Endothelial cell of umbilical vein (primary cell): Measurements from ENCODE around the gene MAEA. TPM values are rescaled to one million over a fixed set of nuclear protein-coding genes. Genes with fewer than 3 reads are reported as not detected.

Experiments
- BruUV-seq: library from RNA; stranded (reverse); fragments of 400-500 nt; replicated peaks from 2 replicates; lab custom pipeline; 2021; lab: Mats Ljungman, UMichigan
- CTCF ChIA-PET: fragments of 300-600, 350-600 bp; sonication (Branson Sonifier 250); formaldehyde crosslinking; loops from one replicate; lab custom pipeline; 2021; ENCODE audit warnings: antibody characterized with exemption, inconsistent platforms; lab: Charles Lee
- POLR2A ChIA-PET: fragments of 300-600, 350-600 bp; sonication (Branson Sonifier 250); formaldehyde crosslinking; loops from one replicate; lab custom pipeline; 2021; ENCODE audit warnings: antibody characterized with exemption, inconsistent platforms; lab: Charles Lee
- DNase-seq: peaks from one replicate; pipeline ENCODE4 v3.0.0-alpha.2; 2011; ENCODE audit warnings: low read depth, low spot score
- FAIRE-seq: peaks from 2 replicates; lab custom pipeline; 2011; peaks lifted over from hg19 to GRCh38; lab: Jason Lieb, UNC
- H2AFZ ChIP-seq: 2 replicates; pipeline ENCODE4 v1.6.0; 2012; ENCODE audit warnings: low read depth, low read length, control low read depth, inconsistent platforms
- H3K27ac ChIP-seq: 2 replicates; pipeline ENCODE4 v1.5.1; 2011; ENCODE audit warnings: low read depth, mild to moderate bottlenecking, control low read depth, low read length, moderate library complexity; ENCODE audit not compliant: insufficient read depth
- H3K27me3 ChIP-seq, 2 experiments: 2 replicates each; pipeline versions ENCODE4 v1.6.0 to v1.6.1; 2011; ENCODE audit warnings: low read length in 2 of 2, mixed read lengths in 1 of 2; ENCODE audit not compliant: control insufficient read depth in 2 of 2, insufficient read depth in 2 of 2
- H3K36me3 ChIP-seq, 2 experiments: 2 replicates in 1 of 2; 3 replicates in 1 of 2; pipeline ENCODE4 v1.5.1; 2011; ENCODE audit warnings: low read length in 2 of 2, mild to moderate bottlenecking in 1 of 2, moderate library complexity in 1 of 2; ENCODE audit not compliant: control insufficient read depth in 2 of 2, insufficient read depth in 2 of 2; ENCODE audit errors: extremely low read depth in 1 of 2
- H3K4me1 ChIP-seq: 3 replicates; pipeline ENCODE4 v1.5.1; 2011; ENCODE audit warnings: mild to moderate bottlenecking, low read length; ENCODE audit not compliant: control insufficient read depth, insufficient read depth; ENCODE audit errors: extremely low read depth
- H3K4me2 ChIP-seq: 2 replicates; pipeline ENCODE4 v1.6.1; 2011; ENCODE audit warnings: low read length, control low read depth, mixed read lengths; ENCODE audit not compliant: insufficient read depth
- H3K4me3 ChIP-seq, 3 experiments: fragments of 200-600 bp in 1 of 3; sonication (generic), shearing (Covaris generic) in 1 of 3; replicated peaks in 1 of 3; 2 replicates each; pipeline ENCODE4 v1.5.1; 2011 to 2016; ENCODE audit warnings: control low read depth in 3 of 3, low read length in 3 of 3, mild to moderate bottlenecking in 2 of 3, inconsistent platforms in 1 of 3, low read depth in 1 of 3, moderate library complexity in 1 of 3; ENCODE audit not compliant: insufficient read depth in 1 of 3
- H3K79me2 ChIP-seq: 2 replicates; pipeline ENCODE4 v1.6.0; 2012; ENCODE audit warnings: low read length, inconsistent platforms; ENCODE audit not compliant: control insufficient read depth, insufficient read depth
- H3K9ac ChIP-seq: replicated peaks from 2 replicates; pipeline ENCODE3; 2011; ENCODE audit warnings: low read length, control low read depth; ENCODE audit not compliant: insufficient read depth; ENCODE audit errors: extremely low read depth
- H3K9me1 ChIP-seq: replicated peaks from 3 replicates; pipeline ENCODE4 v1.6.0; 2011; ENCODE audit warnings: mild to moderate bottlenecking, low read length; ENCODE audit not compliant: control insufficient read depth, insufficient read depth; ENCODE audit errors: extremely low read depth
- H3K9me3 ChIP-seq: replicated peaks from 2 replicates; pipeline ENCODE4 v1.5.1; 2012; ENCODE audit warnings: low read length, inconsistent platforms; ENCODE audit not compliant: control insufficient read depth, insufficient read depth
- H4K20me1 ChIP-seq: replicated peaks from 2 replicates; pipeline ENCODE3; 2011; ENCODE audit warnings: mild to moderate bottlenecking, low read length; ENCODE audit not compliant: control insufficient read depth, insufficient read depth; ENCODE audit errors: extremely low read depth
- EZH2 ChIP-seq: IDR thresholded peaks from 2 replicates; pipeline ENCODE4 v1.6.1; 2012; ENCODE audit warnings: borderline replicate concordance, low read depth, mild to moderate bottlenecking, moderate library complexity, low read length, inconsistent platforms; ENCODE audit not compliant: severe bottlenecking
- GATA2 ChIP-seq: IDR thresholded peaks from 2 replicates; pipeline ENCODE4 v1.7.0; 2011; ENCODE audit warnings: low read depth, mild to moderate bottlenecking, moderate library complexity, mixed read lengths, low read length; ENCODE audit not compliant: insufficient read length, insufficient read depth
- POLR2A ChIP-seq: IDR thresholded peaks from 2 replicates; pipeline ENCODE4 v1.6.1; 2012; ENCODE audit warnings: low read depth, mild to moderate bottlenecking, control low read depth, low read length
- dilution Hi-C: fragments of 300-500 bp; cut with MboI; formaldehyde crosslinking; loops from one replicate; pipeline ENCODE4 v1.15.0; 2019; ENCODE audit warnings: low sequenced_read_pairs; ENCODE audit not compliant: extremely low pct_ligation_motif_present
- intact Hi-C: fragments of 100-400 bp; cut with micrococcal nuclease; formaldehyde crosslinking; loops from one replicate; pipeline ENCODE4 v1.10.0; 2022
- polyA plus RNA-seq, 4 experiments: library from polyadenylated mRNA; depleted of rRNA in 3 of 4; stranded (reverse) in 3 of 4; unstranded in 1 of 4; fragments of >200 nt; gene quantifications; 2 replicates each; pipeline versions ENCODE4 v1.2.1 to v1.2.3, GENCODE V29; 2011 to 2012; ENCODE audit warnings: missing spikeins in 1 of 4
- total RNA-seq: library from RNA; stranded (reverse); gene quantifications from 2 replicates; pipeline ENCODE4 v1.2.3, GENCODE V29; 2021
- TF ChIP-seq, protein P1 (sequence below), 2 donors: IDR thresholded peaks; 1 replicate in 1 of 2; 2 replicates in 1 of 2; pipeline ENCODE4 v1.5.1; 2011; ENCODE audit warnings: low read length in 2 of 2, mild to moderate bottlenecking in 2 of 2, moderate library complexity in 2 of 2, control low read depth in 1 of 2, inconsistent platforms in 1 of 2, low read depth in 1 of 2; ENCODE audit not compliant: insufficient read depth in 1 of 2; ENCODE audit errors: extremely low read depth in 1 of 2
- TF ChIP-seq, protein P2 (sequence below): IDR thresholded peaks from 2 replicates; pipeline ENCODE4 v1.6.1; 2011; ENCODE audit not compliant: insufficient read depth, insufficient read length

The MAEA gene
- total and polyA plus RNA-seq, 2 donors (not counting 3 experiments of a cell fraction or from before 2014, with no cell fraction given): 66.0 to 108 TPM

DNA sequence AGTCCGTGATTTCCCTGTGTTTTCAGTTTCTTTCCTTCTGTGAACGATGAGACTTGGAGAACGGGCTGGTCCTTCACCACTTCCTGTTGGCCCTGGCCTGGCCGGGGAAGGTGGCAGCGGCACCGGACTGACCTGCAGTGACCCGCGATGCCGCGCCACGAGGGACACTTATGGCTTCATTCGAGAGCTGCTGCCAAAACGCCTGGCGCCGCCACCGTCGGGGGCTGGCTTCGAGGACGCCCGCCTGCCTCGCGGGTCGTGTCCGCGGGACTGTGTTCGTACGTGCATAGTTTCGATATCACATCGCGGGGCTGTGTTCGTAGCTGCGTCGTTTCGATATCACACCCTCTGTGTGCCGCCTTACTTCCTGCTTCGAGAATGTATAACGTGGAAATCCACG lies 49.8 kb downstream of the MAEA start:
- no peaks in the 10 kb centered on the region for H3K9me3 ChIP-seq
- BruUV-seq: TSS peak; percentile 41
- DNase-seq (no peak), FAIRE-seq (no peak)
- H3K27ac ChIP-seq: no peak overlapping the region
- H3K36me3 ChIP-seq: peaks cover 6 to 34% of the 10 kb centered on the region in 2 experiments
- intact Hi-C loops (no loop called here), dilution Hi-C loops (no loop called here)
- TF ChIP-seq EZH2: no peak
- no peak for TF ChIP-seq POLR2A
- TF ChIP-seq, protein P1, sequence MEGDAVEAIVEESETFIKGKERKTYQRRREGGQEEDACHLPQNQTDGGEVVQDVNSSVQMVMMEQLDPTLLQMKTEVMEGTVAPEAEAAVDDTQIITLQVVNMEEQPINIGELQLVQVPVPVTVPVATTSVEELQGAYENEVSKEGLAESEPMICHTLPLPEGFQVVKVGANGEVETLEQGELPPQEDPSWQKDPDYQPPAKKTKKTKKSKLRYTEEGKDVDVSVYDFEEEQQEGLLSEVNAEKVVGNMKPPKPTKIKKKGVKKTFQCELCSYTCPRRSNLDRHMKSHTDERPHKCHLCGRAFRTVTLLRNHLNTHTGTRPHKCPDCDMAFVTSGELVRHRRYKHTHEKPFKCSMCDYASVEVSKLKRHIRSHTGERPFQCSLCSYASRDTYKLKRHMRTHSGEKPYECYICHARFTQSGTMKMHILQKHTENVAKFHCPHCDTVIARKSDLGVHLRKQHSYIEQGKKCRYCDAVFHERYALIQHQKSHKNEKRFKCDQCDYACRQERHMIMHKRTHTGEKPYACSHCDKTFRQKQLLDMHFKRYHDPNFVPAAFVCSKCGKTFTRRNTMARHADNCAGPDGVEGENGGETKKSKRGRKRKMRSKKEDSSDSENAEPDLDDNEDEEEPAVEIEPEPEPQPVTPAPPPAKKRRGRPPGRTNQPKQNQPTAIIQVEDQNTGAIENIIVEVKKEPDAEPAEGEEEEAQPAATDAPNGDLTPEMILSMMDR (IDR thresholded peaks at IDR 0.05; ENCODE audit: extremely low read depth in 1 of 2, insufficient read depth in 1 of 2, low read depth in 1 of 2, low read length in 2 of 2): no peak
- TF ChIP-seq, protein P2, sequence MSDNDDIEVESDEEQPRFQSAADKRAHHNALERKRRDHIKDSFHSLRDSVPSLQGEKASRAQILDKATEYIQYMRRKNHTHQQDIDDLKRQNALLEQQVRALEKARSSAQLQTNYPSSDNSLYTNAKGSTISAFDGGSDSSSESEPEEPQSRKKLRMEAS: no peak
- TF ChIP-seq GATA2: no peak
- no peak overlapping the region for H2AFZ ChIP-seq
- no peaks in the 10 kb centered on the region for H3K79me2 ChIP-seq
- ChIA-PET CTCF (no interaction called here), POLR2A (no interaction called here)
- no peak overlapping the region for H3K4me3 ChIP-seq
- no peak overlapping the region for H3K9ac ChIP-seq
- peaks cover 10% of the 10 kb centered on the region for H3K4me1 ChIP-seq
- H3K27me3 ChIP-seq: no peaks in the 10 kb centered on the region
- H3K9me1 ChIP-seq: no peaks in the 10 kb centered on the region
- no peak overlapping the region for H3K4me2 ChIP-seq
- no peaks in the 10 kb centered on the region for H4K20me1 ChIP-seq
